Measurements from ENCODE around the gene SMYD5. TPM values are rescaled to one million over a fixed set of nuclear protein-coding genes. Genes with fewer than 3 reads are reported as not detected.
"Not testable (repeated sequence)": the region's sequence is repeated elsewhere in the genome, so short reads cannot be mapped to it uniquely, and the experiment has no call there.

Gene SMYD5
- 29.8 TPM for total RNA-seq

GRCh38 chr2:73214120-73215035, at the start of gene SMYD5:
SMYD5 (plus strand) TSS chr2:73214245; CDS start chr2:73214267, 22 bp downstream.
- no peaks in the 10 kb centered on the region for H3K27me3 ChIP-seq (ENCODE audit: insufficient read depth, low read length)
- peaks cover 15% of the 10 kb centered on the region for H3K4me1 ChIP-seq (ENCODE audit: insufficient read depth, low read length)
- H3K9me3 ChIP-seq (ENCODE audit: low read depth, low read length) = no peaks in the 10 kb centered on the region
- H3K4me3 ChIP-seq (ENCODE audit: low read length) = peak within 1 kb of the TSS; percentile 66

GRCh38 chr2:73165978-73166377, 48.1 kb upstream of the SMYD5 start:
- H3K4me3 ChIP-seq (ENCODE audit: low read length); H3K27me3 ChIP-seq (ENCODE audit: insufficient read depth, low read length); H3K9me3 ChIP-seq (ENCODE audit: low read depth, low read length); H3K4me1 ChIP-seq (ENCODE audit: insufficient read depth, low read length): not testable (repeated sequence)

- not testable (repeated sequence) for H3K27me3 ChIP-seq (ENCODE audit: insufficient read depth, low read length); H3K4me1 ChIP-seq (ENCODE audit: insufficient read depth, low read length); H3K9me3 ChIP-seq (ENCODE audit: low read depth, low read length); H3K4me3 ChIP-seq (ENCODE audit: low read length)
Measured at GRCh38 chr2:73166813-73167212, 47.2 kb upstream of the SMYD5 start.

- not testable (repeated sequence) for H3K4me1 ChIP-seq (ENCODE audit: insufficient read depth, low read length); H3K4me3 ChIP-seq (ENCODE audit: low read length); H3K9me3 ChIP-seq (ENCODE audit: low read depth, low read length); H3K27me3 ChIP-seq (ENCODE audit: insufficient read depth, low read length)
Measured at GRCh38 chr2:73168348-73168747, 45.7 kb upstream of the SMYD5 start.

GRCh38 chr2:73170341-73170740, 43.7 kb upstream of the SMYD5 start:
- H3K9me3 ChIP-seq (ENCODE audit: low read depth, low read length); H3K4me1 ChIP-seq (ENCODE audit: insufficient read depth, low read length); H3K4me3 ChIP-seq (ENCODE audit: low read length): not testable (repeated sequence)
- H3K27me3 ChIP-seq (ENCODE audit: insufficient read depth, low read length) = peaks cover 12% of the 10 kb centered on the region

- no peaks in the 10 kb centered on the region for H3K9me3 ChIP-seq (ENCODE audit: low read depth, low read length)
- H3K27me3 ChIP-seq (ENCODE audit: insufficient read depth, low read length) = peaks cover 28% of the 10 kb centered on the region
- peaks cover 29% of the 10 kb centered on the region for H3K4me1 ChIP-seq (ENCODE audit: insufficient read depth, low read length)
- no peak overlapping the region for H3K4me3 ChIP-seq (ENCODE audit: low read length)
Measured at GRCh38 chr2:73172963-73173362, 41.1 kb upstream of the SMYD5 start.

GRCh38 chr2:73173781-73174180, 40.3 kb upstream of the SMYD5 start:
- peaks cover 36% of the 10 kb centered on the region for H3K27me3 ChIP-seq (ENCODE audit: insufficient read depth, low read length)
- H3K4me3 ChIP-seq (ENCODE audit: low read length) = no peak overlapping the region
- H3K4me1 ChIP-seq (ENCODE audit: insufficient read depth, low read length) = peaks cover 29% of the 10 kb centered on the region
- H3K9me3 ChIP-seq (ENCODE audit: low read depth, low read length) = no peaks in the 10 kb centered on the region

GRCh38 chr2:73174244-73174643, 39.8 kb upstream of the SMYD5 start:
- Histone ChIP-seq H3K27me3 (ENCODE audit: insufficient read depth, low read length) (peaks cover 40% of the 10 kb centered on the region), H3K9me3 (ENCODE audit: low read depth, low read length) (no peaks in the 10 kb centered on the region), H3K4me1 (ENCODE audit: insufficient read depth, low read length) (peaks cover 29% of the 10 kb centered on the region), H3K4me3 (ENCODE audit: low read length) (no peak overlapping the region)

GRCh38 chr2:73174941-73175662, 38.9 kb upstream of the SMYD5 start:
- H3K27me3 ChIP-seq (ENCODE audit: insufficient read depth, low read length) = peaks cover 47% of the 10 kb centered on the region
- no peaks in the 10 kb centered on the region for H3K9me3 ChIP-seq (ENCODE audit: low read depth, low read length)
- H3K4me1 ChIP-seq (ENCODE audit: insufficient read depth, low read length) = peaks cover 29% of the 10 kb centered on the region
- H3K4me3 ChIP-seq (ENCODE audit: low read length) = peak overlapping the region; percentile 18

GRCh38 chr2:73175663-73176204, 38.3 kb upstream of the SMYD5 start:
- H3K27me3 ChIP-seq (ENCODE audit: insufficient read depth, low read length) = peaks cover 47% of the 10 kb centered on the region
- H3K9me3 ChIP-seq (ENCODE audit: low read depth, low read length) = no peaks in the 10 kb centered on the region
- peak overlapping the region; percentile 18 for H3K4me3 ChIP-seq (ENCODE audit: low read length)
- H3K4me1 ChIP-seq (ENCODE audit: insufficient read depth, low read length) = peaks cover 29% of the 10 kb centered on the region

GRCh38 chr2:73176205-73176880, 37.7 kb upstream of the SMYD5 start:
- H3K9me3 ChIP-seq (ENCODE audit: low read depth, low read length) = no peaks in the 10 kb centered on the region
- H3K27me3 ChIP-seq (ENCODE audit: insufficient read depth, low read length) = peaks cover 47% of the 10 kb centered on the region
- H3K4me1 ChIP-seq (ENCODE audit: insufficient read depth, low read length) = peaks cover 29% of the 10 kb centered on the region
- peak overlapping the region; percentile 18 for H3K4me3 ChIP-seq (ENCODE audit: low read length)

GRCh38 chr2:73176881-73177644, 37.0 kb upstream of the SMYD5 start:
- peak overlapping the region; percentile 45 for H3K4me3 ChIP-seq (ENCODE audit: low read length)
- peaks cover 29% of the 10 kb centered on the region for H3K4me1 ChIP-seq (ENCODE audit: insufficient read depth, low read length)
- peaks cover 47% of the 10 kb centered on the region for H3K27me3 ChIP-seq (ENCODE audit: insufficient read depth, low read length)
- no peaks in the 10 kb centered on the region for H3K9me3 ChIP-seq (ENCODE audit: low read depth, low read length)

- peaks cover 29% of the 10 kb centered on the region for H3K4me1 ChIP-seq (ENCODE audit: insufficient read depth, low read length)
- H3K27me3 ChIP-seq (ENCODE audit: insufficient read depth, low read length) = peaks cover 47% of the 10 kb centered on the region
- no peak overlapping the region for H3K4me3 ChIP-seq (ENCODE audit: low read length)
- H3K9me3 ChIP-seq (ENCODE audit: low read depth, low read length) = no peaks in the 10 kb centered on the region
Measured at GRCh38 chr2:73177645-73178255, 36.3 kb upstream of the SMYD5 start.

- no peaks in the 10 kb centered on the region for H3K4me1 ChIP-seq (ENCODE audit: insufficient read depth, low read length)
- no peak overlapping the region for H3K4me3 ChIP-seq (ENCODE audit: low read length)
- no peaks in the 10 kb centered on the region for H3K9me3 ChIP-seq (ENCODE audit: low read depth, low read length)
- H3K27me3 ChIP-seq (ENCODE audit: insufficient read depth, low read length) = no peaks in the 10 kb centered on the region
Measured at GRCh38 chr2:73185965-73186364, 28.1 kb upstream of the SMYD5 start.

Measured in mononuclear cell (primary cell).